NT2/D1 (cell line): Measurements from ENCODE around the gene CUEDC2.

Source experiments
- SUZ12 ChIP-seq: IDR thresholded peaks from 2 replicates; pipeline ENCODE4 v1.6.1; 2011; ENCODE audit not compliant: insufficient read length, insufficient read depth; ENCODE audit errors: extremely low read depth
- ZNF274 ChIP-seq: IDR thresholded peaks from 2 replicates; pipeline ENCODE4 v1.6.1; 2011; ENCODE audit warnings: mild to moderate bottlenecking, low read depth, low read length

- no peak for TF ChIP-seq ZNF274
- no peak for TF ChIP-seq SUZ12
These were observed 43.2 kb upstream of the CUEDC2 start for GRCh38 chr10:102475451-102476040.
